Mucosa of gallbladder (tissue), 1 donor: ENCODE measurements around the gene L3HYPDH. TPM values are rescaled to one million over a fixed set of nuclear protein-coding genes. Genes with fewer than 3 reads are reported as not detected.
A peak's percentile ranks its signal among the peaks of the same experiment; 100 is the strongest.

Experiments used
- DNase-seq: peaks from one replicate; pipeline ENCODE4 v3.0.0-alpha.2; 2020; ENCODE audit warnings: low spot score
- total RNA-seq: library from RNA; stranded (reverse); gene quantifications from one replicate; pipeline ENCODE4 v1.2.1, GENCODE V29; 2021
- donor health status: DM: no; HTN: no; CAD: no.

L3HYPDH gene
- 17.9 TPM for total RNA-seq

DNA sequence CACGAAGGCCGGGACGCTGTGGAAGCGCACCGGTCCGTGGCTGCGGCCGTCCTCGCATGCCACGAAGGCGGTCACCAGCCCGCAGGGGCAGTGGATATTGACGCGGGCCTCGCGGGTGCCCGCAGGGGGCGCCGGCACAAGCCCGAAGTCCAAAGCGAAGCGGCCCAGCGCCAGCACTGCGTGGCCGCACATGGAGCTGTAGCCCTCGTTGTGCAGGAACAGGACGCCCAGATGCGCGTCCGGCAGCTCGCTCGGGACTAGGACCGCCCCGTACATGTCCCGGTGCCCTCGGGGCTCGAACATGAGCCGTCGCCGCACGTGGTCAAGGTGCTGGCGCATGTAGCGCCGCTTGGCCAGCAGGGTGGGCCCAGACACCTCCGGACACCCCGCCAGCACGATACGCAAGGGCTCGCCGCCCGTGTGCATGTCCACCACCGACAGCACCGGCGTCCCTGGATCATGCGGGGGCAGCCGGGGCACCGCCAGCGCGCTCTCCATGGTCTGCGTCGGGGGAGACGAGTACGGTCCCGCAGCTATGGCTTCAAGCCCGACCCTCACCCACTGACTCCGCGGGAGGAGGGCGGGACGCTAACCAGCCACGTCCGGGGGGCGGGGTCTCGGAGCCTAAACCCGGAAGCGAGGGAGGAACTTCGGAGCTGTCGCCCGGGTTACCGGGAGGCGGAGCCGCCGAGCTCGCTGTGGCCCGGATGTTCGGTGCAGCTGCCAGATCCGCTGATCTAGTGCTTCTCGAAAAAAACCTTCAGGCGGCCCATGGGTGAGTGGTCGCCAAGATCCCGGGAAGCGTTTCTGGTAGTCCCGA lies at the start of gene L3HYPDH, which contains the start of gene JKAMP:
TSS of gene L3HYPDH (minus strand) at position 590 of the 820 bp plus-strand sequence. CDS start at position 498, 92 bp downstream.
TSS of gene JKAMP (plus strand) at position 699 of the 820 bp plus-strand sequence. CDS start at position 772, 73 bp downstream.
- DNase-seq: peak; percentile 96

DNA sequence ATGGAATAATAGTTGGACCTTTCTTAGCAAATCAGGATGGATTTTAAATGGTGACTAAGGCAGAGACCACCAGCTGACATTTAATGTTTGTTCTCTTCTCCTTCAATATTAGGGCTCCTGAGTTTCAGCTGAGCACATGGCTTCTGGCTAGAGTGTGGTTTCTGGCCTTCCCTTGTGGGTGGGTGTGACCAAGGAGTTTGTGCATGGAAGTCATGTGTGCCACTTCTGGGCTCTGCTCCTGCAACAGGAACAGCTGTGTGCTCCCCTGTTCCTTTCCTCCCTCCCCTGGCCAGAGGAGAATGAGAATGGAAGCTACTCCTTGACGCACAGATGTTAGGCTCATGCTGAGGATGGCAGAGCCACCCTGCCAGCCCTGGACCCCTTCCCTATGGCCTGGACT lies 48.2 kb upstream of the L3HYPDH start:
- DNase-seq: no peak

DNA sequence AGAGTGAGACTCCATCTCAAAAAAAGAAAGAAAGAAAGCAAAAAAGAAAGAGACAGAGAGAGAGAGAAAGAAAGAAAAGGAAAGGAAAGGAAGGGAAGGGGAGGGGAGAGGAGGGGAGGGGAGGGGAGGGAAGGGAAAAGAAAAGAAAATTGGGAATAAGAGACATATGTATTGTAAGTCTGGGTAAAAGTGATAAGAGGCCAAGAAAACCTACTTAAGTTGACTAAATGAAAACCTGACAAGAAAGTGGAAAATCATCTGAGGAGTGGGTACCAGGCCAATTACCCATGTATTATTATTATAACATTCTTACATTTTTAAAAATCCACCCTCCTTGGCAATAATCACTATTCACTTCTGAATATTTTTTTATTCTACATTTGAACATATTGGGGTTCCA lies 46.1 kb upstream of the L3HYPDH start:
- DNase-seq: no peak

DNA sequence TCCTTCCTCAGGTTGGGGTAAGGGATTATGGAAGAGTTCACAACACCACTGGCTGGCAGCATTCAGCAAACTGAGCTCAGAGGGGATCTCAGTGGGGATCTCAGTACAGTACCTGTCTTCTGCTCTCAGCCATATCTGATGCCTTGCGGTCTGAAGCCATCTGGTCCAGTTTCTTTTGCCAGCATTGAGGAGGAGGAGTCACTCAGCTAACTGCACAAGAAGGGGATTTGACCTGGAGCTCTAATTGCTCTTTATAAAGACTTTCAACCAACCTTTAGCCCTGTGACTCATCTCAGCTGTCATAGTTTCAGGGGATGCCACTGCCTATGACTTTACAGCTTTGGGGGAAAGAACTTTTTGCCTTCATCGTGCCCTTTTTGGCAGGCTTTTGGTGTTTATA lies 45.0 kb upstream of the L3HYPDH start:
- DNase-seq: no peak

DNA sequence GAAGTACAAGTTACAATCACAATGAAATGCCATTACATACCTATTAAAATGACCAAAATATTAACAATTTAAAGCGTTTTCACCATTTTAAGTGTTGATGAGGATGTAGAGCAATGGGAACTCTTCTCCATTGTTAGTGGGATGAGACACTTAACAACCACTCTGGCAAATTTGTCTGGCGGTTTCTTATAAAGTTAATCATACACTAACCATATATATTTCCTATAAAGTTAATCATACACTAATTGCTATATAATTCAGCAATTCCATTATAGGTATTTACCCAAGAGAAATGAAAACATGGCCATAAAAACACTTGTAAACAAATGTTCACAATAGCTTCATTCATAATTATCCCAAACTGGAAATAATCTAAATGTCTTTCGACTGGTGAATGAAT lies 36.0 kb upstream of the L3HYPDH start:
- no peak for DNase-seq

DNA sequence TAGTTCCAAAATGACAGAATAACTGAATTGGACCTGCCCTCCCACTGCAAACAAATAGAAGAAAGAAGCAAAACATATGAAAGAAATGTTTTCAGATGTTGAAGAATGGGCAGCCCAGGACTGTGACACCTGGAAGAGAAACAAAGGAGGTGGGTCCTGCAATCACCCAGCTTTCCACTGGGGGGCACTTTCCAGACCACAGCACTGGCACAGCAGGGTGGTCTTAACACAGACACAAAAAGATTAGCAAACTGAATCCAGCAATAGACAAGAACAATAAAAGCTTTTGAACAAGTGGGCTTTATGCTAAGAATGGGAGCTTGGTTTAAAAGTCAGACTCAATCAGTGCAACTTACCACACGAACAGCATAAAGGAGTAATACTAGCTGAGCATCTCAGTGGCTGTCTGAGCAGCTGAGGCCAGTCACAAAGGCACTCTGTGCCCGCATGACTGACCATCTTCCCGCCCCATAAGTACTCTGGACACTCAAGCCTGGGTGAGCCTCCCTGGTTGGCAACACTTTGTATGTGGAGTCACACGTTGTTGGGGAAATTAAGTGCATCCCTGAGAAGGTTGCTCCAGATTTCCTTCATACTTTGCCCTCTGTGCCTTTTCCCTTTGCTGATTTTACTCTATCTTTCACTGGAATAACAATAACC lies 27.8 kb upstream of the L3HYPDH start:
- DNase-seq: no peak

DNA sequence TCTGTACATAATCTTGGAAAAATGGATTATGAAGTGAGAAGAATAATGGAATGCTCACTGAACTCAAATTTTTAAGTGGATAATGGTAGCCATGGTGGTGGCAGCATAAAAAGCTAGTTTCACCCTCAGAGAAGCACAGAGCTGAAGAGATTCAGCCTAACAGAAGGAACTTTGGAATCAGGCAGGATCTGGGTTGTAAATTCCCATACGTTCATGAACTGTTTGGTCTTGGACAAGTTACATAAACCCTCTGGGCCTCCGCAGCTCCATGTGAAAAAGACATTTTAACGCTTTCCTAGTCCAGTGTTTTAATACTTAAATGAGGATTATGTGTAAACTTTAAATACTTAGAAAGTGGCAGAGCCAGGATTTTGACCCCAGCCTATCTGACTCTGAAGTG lies 26.8 kb upstream of the L3HYPDH start:
- no peak for DNase-seq

DNA sequence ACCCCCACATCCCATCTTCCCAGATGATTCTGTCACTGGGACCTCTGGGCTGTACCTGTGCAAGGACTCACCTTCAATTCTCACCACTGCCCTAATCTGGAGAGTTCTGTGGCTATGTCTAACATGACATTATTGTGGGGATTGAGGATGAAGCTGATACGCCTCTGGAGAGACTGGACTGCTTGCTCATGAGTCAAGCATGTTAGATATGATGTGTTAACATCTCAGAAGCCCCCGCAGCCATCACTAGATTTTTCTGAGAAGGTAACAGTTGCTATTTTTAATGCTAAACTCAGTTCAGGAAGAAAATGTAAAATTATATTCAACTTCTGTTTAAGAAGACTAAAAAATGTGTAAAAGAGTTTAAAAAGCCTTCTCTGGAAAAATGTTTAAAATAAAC lies 25.8 kb upstream of the L3HYPDH start:
- no peak for DNase-seq

DNA sequence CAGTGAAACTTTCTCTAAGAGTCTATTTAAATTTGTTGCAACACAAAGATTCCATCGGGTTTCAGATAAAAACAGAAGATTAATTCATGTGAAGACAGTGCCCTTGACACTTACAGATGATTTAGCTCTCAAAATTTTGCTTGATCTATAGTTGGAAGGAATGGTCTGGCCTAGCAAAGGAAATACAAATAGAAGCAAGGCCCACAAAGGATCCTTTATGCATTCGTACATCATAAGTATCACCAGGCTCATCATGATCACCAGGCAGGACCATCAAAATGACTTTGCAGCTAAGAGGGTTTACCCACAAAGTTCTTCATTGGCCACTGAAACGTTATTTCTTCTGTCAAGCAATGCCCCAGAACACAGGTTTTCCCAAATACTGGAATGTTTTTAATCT lies 24.9 kb upstream of the L3HYPDH start:
- no peak for DNase-seq

DNA sequence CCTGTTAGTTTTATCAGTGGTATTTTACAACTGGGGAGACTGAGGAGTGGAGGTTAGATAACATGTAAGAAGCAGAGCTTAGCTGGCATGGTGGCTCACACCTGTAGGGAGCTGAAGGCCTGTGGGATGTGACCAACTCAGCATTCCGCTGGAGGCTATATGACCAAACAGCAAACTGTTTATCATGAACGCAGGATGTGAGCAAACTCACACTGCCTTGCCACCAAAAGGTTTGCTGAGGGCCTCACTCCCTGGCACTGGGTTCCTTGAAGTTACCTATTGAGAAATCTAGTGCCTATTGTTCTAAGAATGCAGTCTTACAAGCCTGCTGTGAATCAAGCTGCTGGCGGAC lies 23.5 kb upstream of the L3HYPDH start:
- no peak for DNase-seq

DNA sequence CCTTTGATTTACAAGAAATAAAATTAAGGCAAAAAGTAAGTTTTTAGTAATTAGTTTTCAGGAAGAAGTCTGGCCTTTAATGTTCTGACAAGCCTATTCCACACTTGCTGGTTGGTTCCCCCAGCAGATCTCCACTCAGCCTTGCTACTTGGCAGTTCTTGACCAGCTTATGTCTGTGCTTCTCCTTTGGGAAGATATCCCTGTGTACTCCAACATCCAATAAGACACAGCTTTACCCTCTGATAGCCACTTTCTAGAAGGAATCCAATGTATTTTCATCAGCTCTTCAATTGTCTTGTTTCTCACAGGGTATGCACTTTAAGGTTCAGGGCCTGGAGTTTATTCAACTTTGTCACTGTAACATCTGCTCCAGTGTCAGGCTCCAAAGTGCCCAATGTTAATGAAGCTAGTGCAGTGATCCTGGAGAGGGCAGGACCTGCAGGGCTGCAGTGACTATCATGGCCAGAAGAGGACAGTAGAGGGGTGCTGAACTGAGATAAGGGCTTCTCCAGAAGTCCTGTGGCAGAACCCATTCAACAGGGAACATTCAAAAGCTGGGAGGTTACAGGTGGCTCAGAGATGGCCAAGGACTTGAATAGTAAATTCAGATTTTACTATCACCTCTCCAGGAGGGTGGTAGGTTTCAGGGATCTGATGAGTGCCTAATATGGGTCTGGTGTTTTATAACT lies 23.0 kb upstream of the L3HYPDH start:
- DNase-seq: peak; percentile 61

DNA sequence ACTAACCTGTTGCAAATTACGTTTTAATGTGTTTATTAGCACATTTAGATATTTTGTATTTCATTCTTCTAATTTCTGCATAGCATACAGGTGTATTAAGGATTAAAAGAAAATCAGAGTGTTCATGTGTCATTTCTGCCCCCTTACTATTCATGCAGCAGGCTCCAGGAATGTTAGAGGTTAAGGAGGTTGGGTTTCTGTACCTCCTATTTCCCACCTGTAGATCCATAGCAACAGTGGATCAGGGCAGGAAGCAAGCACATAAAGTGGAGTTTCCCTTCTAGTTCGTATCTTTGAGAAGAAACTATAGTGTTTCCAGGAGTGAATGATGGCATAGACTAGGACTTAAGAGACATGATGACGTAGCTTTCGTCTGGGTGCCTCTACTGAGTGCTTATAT lies 19.0 kb upstream of the L3HYPDH start:
- DNase-seq: no peak

DNA sequence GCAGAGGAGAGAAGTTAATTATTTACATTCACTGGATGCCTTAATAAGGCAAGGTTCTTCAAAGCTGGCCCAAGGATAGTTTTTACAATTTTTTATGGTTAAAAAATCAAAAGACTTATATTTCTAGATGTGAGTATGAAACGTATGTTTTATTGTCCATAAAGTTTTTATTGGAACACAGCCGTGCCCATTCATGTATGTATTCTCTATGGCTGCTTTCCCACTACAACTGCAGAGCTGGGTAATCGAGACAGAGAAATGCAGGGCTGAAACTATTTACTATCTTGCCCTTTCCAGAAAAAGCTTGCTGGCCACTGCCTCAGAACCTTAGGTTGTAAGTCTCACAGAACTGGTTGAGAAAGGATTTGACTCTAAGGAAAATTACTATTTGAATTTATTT lies 16.5 kb upstream of the L3HYPDH start:
- no peak for DNase-seq

DNA sequence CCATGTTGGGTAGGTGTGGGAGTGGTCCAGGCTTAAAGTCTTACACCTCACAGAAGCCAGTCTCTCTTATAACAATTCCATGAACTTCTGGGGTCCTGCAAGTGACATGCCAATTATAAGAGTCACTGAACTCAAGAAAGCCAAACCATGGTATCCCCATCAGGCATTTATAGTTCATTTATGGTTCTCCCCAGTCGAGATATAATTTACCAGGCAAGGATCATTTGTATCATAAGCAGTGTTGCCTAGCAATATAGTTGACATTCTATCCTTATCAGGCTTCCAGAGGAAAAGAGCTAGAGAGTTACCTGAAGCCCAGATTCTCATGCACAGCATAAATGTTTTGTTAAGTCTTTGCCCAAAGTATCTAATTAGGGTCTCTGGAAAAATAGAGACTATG lies 8.2 kb upstream of the L3HYPDH start:
- no peak for DNase-seq

DNA sequence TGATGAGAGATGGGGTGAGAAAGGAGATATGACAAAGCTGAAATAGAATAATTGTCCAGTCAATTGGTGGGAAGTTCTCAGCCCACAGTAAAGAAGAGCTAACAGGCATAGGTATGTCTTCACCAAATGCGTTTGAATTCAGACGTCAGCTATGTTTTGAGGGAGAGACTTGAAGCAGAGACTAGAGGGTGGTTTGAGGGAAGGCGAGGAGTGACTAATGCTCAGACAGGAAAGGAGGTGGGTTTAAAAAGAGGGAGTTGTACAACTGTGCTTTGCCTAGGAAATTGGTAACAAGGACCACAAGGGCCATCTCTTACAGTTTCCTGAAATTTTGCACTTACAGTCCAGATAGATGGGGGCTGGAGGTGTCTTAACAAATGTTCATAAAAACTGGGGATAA lies 6.5 kb upstream of the L3HYPDH start:
- DNase-seq: no peak

DNA sequence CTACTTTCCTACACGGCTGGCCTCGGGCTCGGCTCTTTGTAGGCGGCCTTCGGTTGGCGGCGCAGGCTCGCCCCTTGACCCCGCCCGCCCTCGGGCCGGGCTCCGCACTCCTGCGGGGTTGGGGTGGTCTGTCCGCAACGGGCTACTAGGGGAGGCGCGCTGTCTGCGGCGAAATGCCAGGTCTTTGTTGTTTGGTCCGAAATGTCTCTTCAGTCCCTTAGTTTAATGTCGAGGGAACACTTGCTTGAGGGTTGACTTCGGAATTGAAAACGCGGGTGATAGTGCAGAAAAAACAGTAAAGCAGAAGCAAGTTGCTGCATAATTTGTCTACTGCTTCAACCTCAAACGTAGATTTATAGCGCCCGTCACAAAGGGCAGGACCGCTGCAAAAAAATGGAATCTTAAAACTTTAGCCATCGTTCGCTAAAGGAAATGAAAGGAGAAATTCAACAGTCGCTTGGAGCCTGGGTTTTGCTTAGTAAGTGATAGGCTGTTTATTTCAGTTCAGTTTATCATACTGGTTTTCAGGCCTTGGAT lies 499 bp upstream of the L3HYPDH start:
- DNase-seq: no peak

DNA sequence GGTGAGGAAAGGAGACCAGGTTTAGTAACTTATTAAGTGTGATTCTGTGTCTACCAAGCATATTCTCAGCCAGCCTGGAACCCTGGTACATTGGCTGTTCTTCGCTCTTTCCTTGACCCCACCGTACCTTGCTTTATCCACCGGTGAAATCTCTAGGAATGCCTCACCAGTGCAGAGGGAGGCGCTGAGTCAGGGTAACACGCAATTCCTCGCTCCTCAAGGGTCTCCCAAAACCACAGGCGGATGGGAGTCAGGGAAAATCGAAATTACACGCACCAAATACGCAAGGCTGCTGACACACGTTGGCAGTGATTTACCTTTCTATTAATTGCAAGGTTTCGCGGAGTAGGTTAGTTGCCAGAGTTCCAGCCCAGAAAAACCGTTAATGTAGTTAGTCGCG lies 845 bp downstream of the L3HYPDH start:
- DNase-seq: no peak

DNA sequence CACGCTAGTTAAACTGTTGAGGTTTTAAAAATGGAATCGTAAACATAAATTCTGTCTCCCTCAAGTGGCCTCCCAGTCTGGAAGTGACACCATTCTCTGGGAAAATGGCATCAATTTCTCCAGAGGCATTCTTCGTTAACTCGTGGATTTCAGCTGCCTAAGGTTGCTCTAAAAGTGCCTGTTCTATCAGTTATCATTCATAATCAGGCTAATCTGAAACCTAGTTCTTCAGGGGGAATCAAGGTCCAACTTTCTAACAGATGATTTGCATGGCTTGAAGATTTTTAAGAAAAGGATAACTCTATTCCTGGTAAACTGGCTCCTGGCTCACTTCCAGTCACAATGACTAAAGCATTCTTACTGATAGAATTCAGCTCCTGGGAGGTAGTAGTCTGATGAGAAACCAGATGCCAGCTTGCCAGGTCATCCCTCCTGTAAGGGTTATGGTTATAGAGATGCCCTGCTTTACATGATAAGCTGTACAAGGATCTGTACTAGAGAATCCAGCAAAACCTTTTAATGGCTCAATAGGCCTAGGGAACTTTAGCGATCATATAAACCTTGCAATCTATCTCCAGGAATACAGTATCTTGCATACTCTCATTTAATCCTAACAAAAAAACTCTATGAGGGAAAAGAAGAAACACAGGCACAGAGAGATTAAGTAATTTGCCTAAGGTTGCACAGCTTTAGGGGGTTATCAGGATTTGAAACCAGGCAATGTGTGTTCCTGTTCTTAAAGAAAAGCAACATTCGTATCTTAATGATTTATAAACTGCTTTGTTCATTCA lies 1.5 kb downstream of the L3HYPDH start:
- peak; percentile 55 for DNase-seq

DNA sequence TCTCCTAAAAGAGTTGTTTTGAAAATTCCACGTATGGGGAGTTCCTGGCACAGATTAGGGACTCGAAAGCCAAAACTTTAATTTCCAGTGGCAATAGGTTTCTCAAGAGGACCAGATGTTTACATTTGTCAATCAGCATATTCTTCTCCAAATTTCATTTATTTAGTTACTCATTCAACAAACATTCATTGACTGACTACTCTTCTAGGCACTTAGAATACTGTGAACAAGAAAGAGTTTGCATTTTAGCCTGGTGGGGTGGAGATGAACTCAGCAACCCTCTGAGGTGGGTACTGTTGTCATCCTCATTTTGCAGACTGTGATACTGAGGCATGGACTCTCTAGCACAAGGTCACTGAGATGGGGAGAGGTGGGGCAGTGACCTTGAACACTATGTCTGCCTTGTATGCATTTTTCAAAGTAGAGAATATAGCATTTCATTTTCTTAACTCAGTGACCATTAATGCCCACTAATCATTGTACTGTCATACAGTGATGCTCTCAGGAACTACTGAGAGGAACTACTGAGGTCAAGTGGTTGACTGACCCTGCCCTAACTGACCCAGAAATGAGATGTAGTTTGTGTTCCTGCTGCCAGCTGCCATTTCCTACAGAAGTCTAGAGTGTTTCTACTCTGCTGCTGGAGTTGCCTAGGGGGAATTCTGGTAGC lies 2.2 kb downstream of the L3HYPDH start:
- no peak for DNase-seq

DNA sequence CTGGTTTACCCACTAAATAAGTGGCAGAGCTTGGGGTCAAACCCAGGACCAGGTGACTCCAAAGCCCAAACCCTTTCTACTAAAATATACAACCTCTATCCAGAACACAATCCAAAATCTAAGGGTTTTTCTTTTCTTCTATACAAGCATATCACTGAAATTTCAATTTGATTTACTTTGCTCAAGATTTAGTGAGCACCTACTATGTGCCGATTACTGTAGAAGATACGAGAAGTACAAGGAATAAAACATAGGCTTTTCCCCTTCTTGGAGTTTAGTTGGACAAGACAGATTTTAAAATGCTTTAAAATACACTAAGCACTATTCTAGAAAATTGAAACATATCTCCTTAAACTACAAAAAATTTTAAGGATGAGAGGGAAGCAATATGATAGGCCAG lies 2.8 kb downstream of the L3HYPDH start:
- no peak for DNase-seq

DNA sequence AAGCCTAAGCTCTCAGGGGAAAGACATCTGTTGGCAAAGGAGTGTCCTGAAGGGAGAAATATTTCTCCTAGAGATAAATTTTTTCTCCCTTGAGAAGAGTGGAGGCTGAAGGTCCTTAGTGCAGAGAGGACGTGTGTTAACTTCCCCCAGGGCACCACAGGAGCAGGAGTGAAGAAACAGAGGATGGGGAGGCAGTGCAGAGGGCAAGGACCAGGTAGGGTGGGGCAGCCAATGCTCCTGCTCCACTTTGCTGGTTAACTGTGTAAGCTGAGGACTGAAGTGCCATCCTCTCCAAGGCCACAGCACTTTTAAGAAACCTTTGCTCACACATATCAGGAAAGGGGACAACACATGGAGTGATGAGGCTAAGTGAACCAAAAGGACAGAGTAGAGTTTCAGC lies 4.0 kb downstream of the L3HYPDH start:
- no peak for DNase-seq
